Ectodermal cell (in vitro differentiated cells): ENCODE measurements around the gene CCDC78. TPM values are rescaled to one million over a fixed set of nuclear protein-coding genes. Genes with fewer than 3 reads are reported as not detected.

Experiments used
- H3K27ac ChIP-seq: 2 replicates; pipeline ENCODE4 v1.7.0; 2013; ENCODE audit warnings: mild to moderate bottlenecking, low read depth, low read length; ENCODE audit not compliant: insufficient read depth, poor library complexity, severe bottlenecking
- H3K27me3 ChIP-seq: 2 replicates; pipeline ENCODE4 v1.7.0; 2013; ENCODE audit warnings: mild to moderate bottlenecking, low read length; ENCODE audit not compliant: insufficient read depth, control insufficient read depth, poor library complexity, severe bottlenecking
- H3K36me3 ChIP-seq: one replicate; pipeline ENCODE4 v1.7.0; 2013; ENCODE audit warnings: low read length; ENCODE audit not compliant: control insufficient read depth, insufficient read depth
- H3K4me1 ChIP-seq: one replicate; pipeline ENCODE4 v1.7.0; 2013; ENCODE audit warnings: low read length; ENCODE audit not compliant: control insufficient read depth, insufficient read depth
- H3K4me3 ChIP-seq: 2 replicates; pipeline ENCODE4 v1.7.0; 2013; ENCODE audit warnings: low read depth, low read length, control low read depth; ENCODE audit not compliant: insufficient read depth
- H3K9me3 ChIP-seq: 2 replicates; pipeline ENCODE4 v1.7.0; 2013; ENCODE audit warnings: mild to moderate bottlenecking, low read length, moderate library complexity; ENCODE audit not compliant: control insufficient read depth
- WGBS, 2 experiments: methylation state at CpG; one replicate each; pipeline ENCODE4 v1.1.7; 2013; ENCODE audit warnings: missing lambda C conversion rate in 2 of 2; 5-methylcytosine and 5-hydroxymethylcytosine counted together
- polyA plus RNA-seq, 4 experiments: library from polyadenylated mRNA; stranded (reverse); fragments of 50-300 nt; gene quantifications; one replicate each; pipeline ENCODE4 v1.2.3, GENCODE V29; 2013

The CCDC78 gene
- polyA plus RNA-seq (2013, experiment 1 of 4), result 3.1 TPM
- polyA plus RNA-seq (2013, experiment 2 of 4), result 2.6 TPM
- polyA plus RNA-seq (2013, experiment 3 of 4), result 2.1 TPM
- 2.9 TPM for polyA plus RNA-seq (2013, experiment 4 of 4)

DNA sequence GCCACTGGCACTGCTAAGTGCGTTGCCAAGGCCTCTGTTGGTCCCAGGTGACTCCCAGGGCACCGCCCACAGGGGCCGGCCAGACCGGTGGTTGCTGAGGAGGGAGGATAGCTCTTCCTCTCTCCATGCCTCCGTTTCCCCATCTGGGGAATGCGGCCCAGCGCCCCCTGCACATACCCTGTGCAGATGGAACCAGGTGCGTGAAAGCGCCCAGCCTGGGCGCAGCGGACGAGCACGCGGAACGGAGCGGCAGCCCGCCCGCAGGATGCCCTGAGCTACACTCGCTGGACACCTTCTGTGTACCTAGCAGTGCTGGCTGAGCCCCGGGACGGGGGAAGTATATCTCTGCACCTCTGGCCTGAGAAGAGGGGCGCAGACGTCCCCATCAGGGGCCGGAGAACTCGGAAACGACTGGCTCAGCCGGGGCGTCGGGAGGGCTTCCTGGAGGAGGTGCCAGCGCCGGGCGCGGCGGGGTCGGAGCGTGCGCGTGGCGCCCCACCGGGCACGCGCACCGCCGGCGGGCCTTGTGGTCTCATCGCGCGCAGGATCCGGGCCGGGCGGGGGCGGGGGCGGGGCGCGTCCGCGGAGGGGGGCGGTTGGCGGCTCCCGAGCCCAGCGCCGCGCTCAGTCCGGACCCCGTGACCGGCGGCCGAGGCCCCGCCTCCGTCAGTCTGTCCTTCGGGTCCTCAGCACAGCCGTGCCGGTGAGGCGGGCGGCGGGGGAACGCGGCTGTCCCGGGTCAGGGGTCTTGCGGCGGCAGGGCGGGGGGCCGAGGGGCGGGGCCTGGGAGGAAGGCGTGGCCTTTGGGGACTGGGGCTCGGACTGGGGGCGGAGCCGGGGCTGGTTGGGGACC is at the start of gene CCDC78, which contains the start of gene HAGHL:
Gene CCDC78 (minus strand): TSS at position 6 of the 853 bp plus-strand sequence. CDS start 76 bp downstream, outside the sequence.
Gene HAGHL (plus strand): TSS at position 669 of the 853 bp plus-strand sequence. CDS start 404 bp downstream, outside the sequence.
- Histone ChIP-seq H3K4me1 (peaks cover 13% of the 10 kb centered on the region), H3K27ac (no peak within 1 kb of the TSS), H3K4me3 (peak within 1 kb of the TSS; percentile 49), H3K36me3 (no peaks in the 10 kb centered on the region), H3K9me3 (no peaks in the 10 kb centered on the region), H3K27me3 (peaks cover 35% of the 10 kb centered on the region)
- 3% methylated on average over 88 of the region's 88 CpGs for WGBS, 2 experiments

GRCh38 chr16:775236-775796 is 49.1 kb upstream of the CCDC78 start:
- no peak overlapping the region for H3K4me3 ChIP-seq
- H3K9me3 ChIP-seq, result no peaks in the 10 kb centered on the region
- H3K36me3 ChIP-seq, result no peaks in the 10 kb centered on the region
- peaks cover 7% of the 10 kb centered on the region for H3K27me3 ChIP-seq
- WGBS, 2 experiments, result 91% methylated on average over 36 of the region's 36 CpGs
- no peak overlapping the region for H3K27ac ChIP-seq
- H3K4me1 ChIP-seq, result no peaks in the 10 kb centered on the region

- WGBS, 2 experiments, result 92 to 93% methylated on average over 46 of the region's 46 CpGs
- H3K9me3 ChIP-seq, result no peaks in the 10 kb centered on the region
- H3K4me1 ChIP-seq, result no peaks in the 10 kb centered on the region
- H3K36me3 ChIP-seq, result no peaks in the 10 kb centered on the region
- peaks cover 6% of the 10 kb centered on the region for H3K27me3 ChIP-seq
- H3K4me3 ChIP-seq, result no peak overlapping the region
- no peak overlapping the region for H3K27ac ChIP-seq
Observed at GRCh38 chr16:774086-775001, 48.1 kb upstream of the CCDC78 start.

DNA sequence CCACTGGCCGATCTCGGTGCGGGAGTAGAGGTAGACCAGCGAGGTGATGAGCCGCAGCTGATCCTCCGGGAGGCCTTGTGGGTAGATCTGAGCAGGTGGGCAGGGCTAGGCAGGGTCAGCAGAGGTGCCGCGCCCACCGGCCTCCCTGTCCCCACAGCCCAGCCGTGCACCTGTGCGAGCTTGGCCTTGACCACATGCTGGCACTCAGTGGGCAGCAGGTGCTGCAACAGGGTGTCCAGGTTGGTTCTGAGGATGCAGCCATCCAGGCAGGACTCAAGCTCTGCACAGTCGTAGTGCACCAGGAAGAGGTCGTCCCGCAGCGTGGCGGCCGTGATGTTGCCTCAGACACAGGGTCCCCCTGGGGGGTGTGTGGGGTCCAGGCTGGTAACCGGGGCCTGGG is 46.7 kb upstream of the CCDC78 start:
- H3K9me3 ChIP-seq, result no peaks in the 10 kb centered on the region
- WGBS, 2 experiments, result 93 to 94% methylated on average over 18 of the region's 18 CpGs
- H3K27ac ChIP-seq, result no peak overlapping the region
- no peaks in the 10 kb centered on the region for H3K4me1 ChIP-seq
- H3K4me3 ChIP-seq, result no peak overlapping the region
- no peaks in the 10 kb centered on the region for H3K27me3 ChIP-seq
- H3K36me3 ChIP-seq, result no peaks in the 10 kb centered on the region

GRCh38 chr16:770411-770810 is 44.2 kb upstream of the CCDC78 start:
- Histone ChIP-seq H3K36me3 (no peaks in the 10 kb centered on the region), H3K27ac (no peak overlapping the region), H3K4me1 (no peaks in the 10 kb centered on the region), H3K9me3 (no peaks in the 10 kb centered on the region), H3K4me3 (no peak overlapping the region), H3K27me3 (no peaks in the 10 kb centered on the region)
- 98 to 100% methylated on average over 1 to 9 of the region's 13 CpGs for WGBS, 2 experiments

- H3K36me3 ChIP-seq, result no peaks in the 10 kb centered on the region
- H3K9me3 ChIP-seq, result no peaks in the 10 kb centered on the region
- no peak overlapping the region for H3K27ac ChIP-seq
- no peaks in the 10 kb centered on the region for H3K4me1 ChIP-seq
- H3K4me3 ChIP-seq, result no peak overlapping the region
- H3K27me3 ChIP-seq, result no peaks in the 10 kb centered on the region
- WGBS, 2 experiments, result 90 to 92% methylated on average over 19 of the region's 19 CpGs
Observed at GRCh38 chr16:769934-770333, 43.7 kb upstream of the CCDC78 start.

- H3K4me1 ChIP-seq, result no peaks in the 10 kb centered on the region
- H3K4me3 ChIP-seq, result no peak overlapping the region
- no peaks in the 10 kb centered on the region for H3K9me3 ChIP-seq
- H3K27me3 ChIP-seq, result no peaks in the 10 kb centered on the region
- H3K36me3 ChIP-seq, result no peaks in the 10 kb centered on the region
- no peak overlapping the region for H3K27ac ChIP-seq
- whole genome bisulfite sequencing, 2 experiments, result 92 to 93% methylated on average over 18 to 20 of the region's 20 CpGs
Observed at GRCh38 chr16:769184-769784, 43.0 kb upstream of the CCDC78 start.

GRCh38 chr16:768428-768827 is 42.2 kb upstream of the CCDC78 start:
- no peaks in the 10 kb centered on the region for H3K4me1 ChIP-seq
- no peak overlapping the region for H3K4me3 ChIP-seq
- no peaks in the 10 kb centered on the region for H3K36me3 ChIP-seq
- H3K27me3 ChIP-seq, result no peaks in the 10 kb centered on the region
- 91 to 94% methylated on average over 21 of the region's 21 CpGs for WGBS, 2 experiments
- H3K27ac ChIP-seq, result no peak overlapping the region
- no peaks in the 10 kb centered on the region for H3K9me3 ChIP-seq

GRCh38 chr16:767743-768235 is 41.5 kb upstream of the CCDC78 start:
- WGBS, 2 experiments, result 80 to 90% methylated on average over 10 to 18 of the region's 38 CpGs
- H3K27ac ChIP-seq, result no peak overlapping the region

More at GRCh38 chr16:767743-768235, 41.5 kb upstream of the CCDC78 start:
- H3K4me3 ChIP-seq, result no peak overlapping the region
- no peaks in the 10 kb centered on the region for H3K9me3 ChIP-seq
- H3K27me3 ChIP-seq, result no peaks in the 10 kb centered on the region
- H3K4me1 ChIP-seq, result no peaks in the 10 kb centered on the region
- no peaks in the 10 kb centered on the region for H3K36me3 ChIP-seq
